HG02943 (cell line): ENCODE data around the gene SGMS1.
"Not testable (repeated sequence)": the region's sequence is repeated elsewhere in the genome, so short reads cannot be mapped to it uniquely, and the experiment has no call there.

Source experiments
- ATAC-seq: cut with Tn5 transposase; IDR thresholded peaks from one replicate; pipeline ENCODE4 v1.9.1; 2021; ENCODE audit warnings: mild to moderate bottlenecking, low read depth, moderate library complexity; ENCODE audit not compliant: unreplicated experiment

Gene SGMS1

DNA sequence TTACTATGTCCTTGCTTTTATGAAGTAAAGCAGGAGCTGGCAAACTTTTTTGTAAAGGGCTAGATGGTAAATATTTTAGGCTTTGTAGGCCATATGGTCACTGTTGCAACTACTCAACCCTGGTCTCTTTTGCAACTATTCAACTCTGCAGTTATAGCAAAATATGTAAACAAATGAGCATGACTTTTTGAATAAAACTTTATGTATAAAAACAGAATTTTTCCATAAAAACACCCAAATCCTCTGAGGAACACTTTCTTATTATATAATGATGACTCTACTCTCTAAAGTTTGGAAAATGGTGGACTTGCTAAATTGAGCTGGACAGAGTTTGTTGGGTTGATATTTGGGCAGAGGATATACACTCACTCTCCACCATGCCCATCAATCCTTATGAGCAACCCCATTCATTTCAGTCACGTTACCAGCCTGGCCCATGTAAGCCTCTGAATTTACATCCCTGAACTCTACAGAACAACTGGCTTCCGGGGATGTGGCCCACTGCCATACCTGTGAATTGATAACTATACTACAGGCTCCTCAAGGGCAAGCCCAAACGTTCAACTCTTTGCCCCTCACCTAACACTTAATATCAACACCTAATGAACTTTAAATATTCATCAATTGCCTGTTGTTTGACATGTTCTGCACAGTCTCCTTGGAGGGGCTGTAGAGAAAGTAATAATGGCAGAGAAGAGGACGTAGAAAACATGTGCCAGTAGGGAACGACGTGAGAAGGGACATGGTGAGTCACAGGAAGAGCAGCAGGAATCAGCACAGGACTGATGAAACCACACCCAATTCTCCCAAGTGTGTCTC lies 37.6 kb downstream of the SGMS1 start:
- ATAC-seq: no peak

DNA sequence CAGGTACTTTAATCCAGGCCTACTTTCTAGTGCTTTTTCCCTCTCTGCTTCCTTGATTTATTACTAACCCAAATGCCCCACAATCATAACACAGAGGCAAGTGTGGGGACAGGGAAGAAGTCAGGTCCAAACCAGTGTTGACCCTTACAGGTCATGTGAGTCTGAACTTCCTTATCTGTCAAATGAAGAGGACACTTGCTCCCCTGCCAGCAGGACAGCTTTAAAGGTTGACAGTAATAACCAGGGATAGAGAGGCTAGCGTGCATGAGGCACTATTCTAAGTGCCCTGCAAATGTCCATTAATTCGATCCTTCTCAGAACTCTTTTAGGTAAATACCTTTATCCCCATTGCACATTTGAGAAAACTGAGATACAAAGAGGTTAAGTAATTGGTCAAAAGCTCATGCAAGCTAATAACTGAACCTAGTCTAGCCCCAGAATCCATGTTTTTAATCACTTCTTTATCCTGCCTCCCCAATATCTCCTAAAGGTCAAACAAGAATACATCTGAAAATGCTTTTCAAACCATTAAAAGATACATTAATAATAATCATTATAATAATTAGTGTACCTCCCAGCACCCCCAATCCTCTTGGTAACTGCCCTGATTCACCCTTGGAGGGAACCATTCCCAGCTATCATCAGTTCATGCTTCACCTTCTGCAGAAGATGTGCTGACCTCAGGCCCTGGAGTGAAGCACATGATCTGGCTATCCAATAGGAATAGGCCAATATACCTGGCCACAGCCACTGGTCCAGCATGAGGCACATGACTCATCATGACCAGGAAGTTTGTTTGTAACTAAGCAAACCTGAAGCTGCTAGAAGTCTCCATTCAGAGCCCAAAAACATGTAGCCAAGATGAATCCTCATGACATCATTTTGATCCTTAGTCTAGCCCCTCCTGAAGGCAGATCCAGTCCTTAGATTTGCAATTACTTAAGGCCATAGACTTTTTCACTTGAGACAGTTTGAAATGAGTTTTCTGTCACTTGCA lies 40.7 kb downstream of the SGMS1 start:
- no peak for ATAC-seq

DNA sequence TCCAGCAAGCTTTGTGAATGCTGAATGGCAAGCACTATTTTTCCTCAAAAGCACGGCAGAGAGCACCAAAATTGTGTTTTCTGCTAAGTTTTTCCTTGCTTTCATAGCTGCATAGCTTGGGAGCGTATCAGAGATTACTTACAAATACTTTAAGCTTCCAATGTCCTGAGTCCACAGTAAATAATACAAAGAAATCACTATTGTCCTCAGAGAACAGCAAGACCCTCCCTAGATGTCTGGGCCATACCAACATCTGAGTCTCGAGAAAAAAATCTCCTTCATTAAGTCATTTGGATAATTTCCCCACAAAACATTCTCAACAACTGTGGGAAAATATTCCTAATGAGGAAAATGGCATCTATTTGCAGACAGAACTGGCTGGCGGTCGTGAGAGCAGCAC lies 41.7 kb downstream of the SGMS1 start:
- ATAC-seq: no peak

GRCh38 chr10:50580262-50580891 lies 43.4 kb downstream of the SGMS1 start:
- no peak for ATAC-seq

DNA sequence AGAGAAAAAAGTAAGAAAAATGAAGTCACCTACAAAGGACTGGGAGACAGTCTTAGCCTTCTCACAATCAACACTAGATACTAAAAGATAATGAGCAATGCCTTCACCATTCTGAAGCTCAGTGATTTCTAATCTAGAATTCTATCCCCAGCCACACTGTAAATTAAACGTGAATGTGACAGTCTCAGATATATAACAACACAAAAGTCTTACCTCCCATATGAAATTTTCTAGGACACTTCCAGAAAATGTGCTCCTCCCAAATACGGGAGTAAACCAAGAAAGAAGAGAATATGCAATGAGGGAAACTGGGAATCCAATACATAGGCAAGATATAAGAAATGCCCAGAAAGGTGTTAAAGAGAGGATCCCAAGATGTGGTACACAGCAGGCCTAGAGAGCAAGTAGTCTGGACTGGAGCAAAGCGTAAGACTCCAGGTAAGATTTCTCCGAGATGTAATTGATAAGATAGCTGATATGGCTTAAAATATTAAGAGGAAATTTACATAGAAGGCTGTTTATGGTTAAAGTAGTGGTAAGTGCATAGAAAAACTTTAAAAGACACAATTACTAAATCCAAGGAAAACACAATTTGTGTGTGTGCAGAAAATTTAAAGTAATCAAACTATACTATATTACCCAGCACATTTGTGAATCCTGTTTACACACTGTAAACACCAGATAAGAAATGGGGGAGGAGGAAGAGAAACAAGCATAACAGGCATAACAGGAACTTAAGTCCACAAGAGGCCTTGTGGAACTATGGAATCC lies 44.1 kb downstream of the SGMS1 start:
- no peak for ATAC-seq

GRCh38 chr10:50578949-50579348 lies 44.8 kb downstream of the SGMS1 start:
- no peak for ATAC-seq

DNA sequence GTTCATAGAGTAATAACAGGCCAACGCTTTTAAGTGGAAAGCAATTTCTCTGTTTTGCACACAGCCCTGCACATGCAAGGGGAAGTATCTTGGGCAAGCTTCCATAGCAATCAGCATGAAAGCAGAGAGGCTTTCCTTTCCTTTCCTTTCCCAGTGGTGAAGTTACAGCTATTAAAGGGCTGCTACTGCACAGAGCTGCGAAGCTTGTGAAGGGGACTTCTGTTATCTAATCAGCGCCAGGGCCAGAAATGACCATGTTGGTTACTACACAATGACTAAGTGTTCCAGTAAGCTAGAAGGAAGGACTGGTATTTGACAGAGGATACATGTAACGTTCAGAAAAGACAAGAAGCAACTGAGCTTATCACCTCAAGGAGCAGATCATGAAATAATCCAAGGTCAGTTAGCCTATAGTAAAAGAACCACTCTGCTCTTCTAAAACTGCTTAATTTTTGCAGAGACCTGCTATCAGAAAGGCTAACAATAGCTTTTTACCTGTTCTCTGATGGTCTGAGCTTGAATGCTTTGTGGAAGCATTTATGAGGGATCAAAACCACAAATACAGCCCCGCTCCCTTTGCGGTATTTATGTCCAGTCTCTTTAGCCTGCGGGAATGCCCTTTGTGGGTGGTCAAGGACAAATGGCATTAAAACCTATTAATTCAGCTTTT lies 45.9 kb downstream of the SGMS1 start:
- no peak for ATAC-seq

DNA sequence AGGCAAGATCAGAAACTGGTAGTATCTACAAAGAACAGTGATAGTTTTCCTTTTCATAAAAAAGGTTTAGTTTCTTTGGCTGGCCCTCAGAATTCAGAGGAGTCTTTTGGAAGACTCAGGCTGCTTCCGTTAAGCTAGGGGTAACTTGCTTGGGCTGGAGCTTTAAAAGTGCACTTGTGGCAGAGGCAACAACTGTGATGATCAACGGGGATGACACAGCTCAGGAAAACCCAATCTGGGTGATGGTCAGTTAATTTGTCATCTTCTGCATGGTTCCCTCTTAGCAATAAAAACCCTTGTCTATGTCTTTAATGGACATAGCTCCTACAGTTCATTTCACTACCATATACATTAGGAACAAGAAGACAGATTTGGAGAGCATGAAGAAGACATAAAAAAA lies 46.7 kb downstream of the SGMS1 start:
- no peak for ATAC-seq

DNA sequence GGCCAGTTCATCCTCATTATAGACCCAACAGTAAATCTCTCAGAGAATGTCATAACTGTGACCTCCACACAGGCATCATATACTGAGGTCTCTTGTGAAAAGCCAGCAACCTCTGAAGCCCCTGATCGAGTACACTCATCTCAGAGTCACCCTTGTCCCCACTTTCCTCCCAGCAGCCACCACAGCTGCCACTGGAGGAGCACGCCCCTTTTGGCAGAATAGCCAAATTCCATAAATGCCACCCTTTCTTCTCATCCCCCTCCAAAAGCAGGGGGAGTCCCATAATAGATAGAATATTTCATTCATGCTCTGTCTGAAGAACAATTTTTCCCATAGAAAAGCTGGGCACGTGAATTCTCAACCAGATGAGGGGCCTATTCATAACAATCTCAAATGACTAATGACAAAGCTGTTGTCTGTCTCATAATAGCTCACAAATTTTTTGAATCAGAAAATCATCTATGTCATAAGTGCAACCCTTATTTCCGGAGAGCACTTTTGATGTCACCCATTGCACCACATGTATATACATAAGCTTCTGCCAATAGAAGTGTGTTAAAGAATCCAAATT lies 47.4 kb downstream of the SGMS1 start:
- ATAC-seq: no peak

GRCh38 chr10:50575477-50576244 lies 48.1 kb downstream of the SGMS1 start:
- ATAC-seq: no peak

DNA sequence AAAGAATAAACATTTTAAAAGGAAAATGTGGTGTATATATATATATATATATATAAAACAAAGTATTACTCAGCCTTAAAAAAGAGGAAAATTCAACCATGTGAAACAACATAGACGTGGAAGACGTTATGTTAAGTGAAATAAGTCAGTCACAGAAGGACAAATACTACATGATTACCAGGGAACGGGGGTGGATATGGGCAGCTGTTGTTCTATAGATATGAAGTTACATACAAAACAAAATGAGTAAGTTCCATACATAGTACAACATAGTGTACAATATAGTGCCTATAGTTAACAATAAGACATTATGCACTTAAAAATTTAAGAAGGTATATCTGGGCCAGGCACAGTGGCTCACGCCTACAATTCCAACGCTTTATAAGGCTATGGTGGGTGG lies 48.8 kb downstream of the SGMS1 start:
- no peak for ATAC-seq

DNA sequence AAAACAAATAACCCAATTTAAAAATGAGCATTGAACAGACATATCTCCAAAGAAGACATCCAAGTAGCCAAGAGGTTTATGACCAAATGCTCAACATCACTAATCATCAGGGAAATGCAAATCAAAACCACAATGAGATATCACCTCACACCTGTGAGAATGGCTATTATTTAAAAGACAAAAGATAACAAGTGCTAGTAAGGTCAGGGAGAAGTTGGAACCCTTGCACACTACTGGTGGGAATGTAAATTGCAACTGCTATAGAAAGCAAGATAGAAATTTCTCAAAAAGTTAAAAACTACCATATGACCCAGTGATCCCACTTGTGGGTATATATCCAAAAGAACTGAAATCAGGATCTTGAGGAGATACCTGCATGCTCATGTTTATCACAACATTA lies 49.5 kb downstream of the SGMS1 start:
- ATAC-seq: no peak

DNA sequence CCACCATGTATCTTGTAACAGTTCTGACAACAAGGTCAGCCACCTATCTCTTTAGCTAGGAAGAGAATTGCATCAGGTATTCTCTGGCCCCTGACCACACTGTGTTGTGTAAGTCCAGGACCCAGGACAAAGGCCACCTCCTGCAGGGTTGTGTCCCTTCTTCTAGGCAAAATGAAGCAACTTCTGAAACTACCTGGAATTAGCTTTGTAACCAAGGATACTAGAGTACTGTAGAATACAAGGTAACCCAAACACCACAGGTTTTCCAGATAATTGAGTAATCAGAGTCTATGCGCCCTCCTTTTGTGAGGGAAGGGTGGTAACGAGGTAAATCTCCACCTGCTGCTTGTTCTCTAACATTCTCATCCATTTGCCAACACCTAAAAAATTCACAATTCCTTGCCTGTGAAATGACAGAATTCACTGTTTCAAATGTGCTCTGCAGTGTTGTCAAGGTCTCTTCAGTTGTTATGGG lies 51.7 kb downstream of the SGMS1 start:
- no peak for ATAC-seq

GRCh38 chr10:50568750-50569149 lies 55.0 kb downstream of the SGMS1 start:
- not testable (repeated sequence) for ATAC-seq

- no peak for ATAC-seq
These were observed 56.4 kb downstream of the SGMS1 start for GRCh38 chr10:50567384-50567783.

DNA sequence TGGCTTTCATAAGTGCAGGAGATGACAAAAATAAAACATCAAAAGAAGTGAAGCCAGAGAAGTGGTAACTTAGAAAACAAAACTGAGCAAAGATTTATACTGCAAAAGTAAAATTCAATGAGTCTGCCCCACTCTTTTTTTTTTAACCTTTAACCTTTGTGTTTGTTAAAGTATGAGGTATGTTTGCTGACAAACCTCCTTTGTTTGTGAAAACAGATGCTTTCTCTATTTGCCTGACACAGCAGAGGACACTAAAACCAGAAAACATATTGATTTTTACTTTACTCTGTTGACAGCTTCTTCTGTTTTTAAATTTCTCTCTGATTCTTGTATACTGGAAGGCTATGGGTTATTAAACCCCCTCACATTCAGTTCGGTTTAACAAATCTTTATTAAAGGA lies 57.6 kb downstream of the SGMS1 start:
- no peak for ATAC-seq

GRCh38 chr10:50565301-50566083 lies 58.3 kb downstream of the SGMS1 start:
- ATAC-seq: no peak

DNA sequence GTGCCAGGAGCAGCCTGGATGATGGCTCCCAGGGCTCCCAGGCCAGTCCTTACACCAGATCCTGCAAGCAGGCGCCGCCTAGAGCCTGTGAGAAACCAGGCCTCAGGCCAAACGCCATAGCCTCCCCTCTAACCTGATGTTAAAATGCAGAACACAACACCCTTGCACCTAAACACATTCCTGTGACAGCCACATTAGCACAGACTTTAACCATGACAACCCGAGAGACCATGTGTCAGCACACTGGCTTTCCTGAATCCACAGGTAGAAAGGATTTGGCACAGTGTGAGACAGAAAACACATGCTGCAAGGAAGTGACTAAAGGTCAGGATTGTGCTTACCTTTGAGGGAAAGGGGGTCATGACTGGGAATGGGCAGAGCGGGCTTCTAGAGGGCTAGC lies 59.9 kb downstream of the SGMS1 start:
- ATAC-seq: no peak
